ENCODE data around the gene KCNN1.
A peak's percentile ranks its signal among the peaks of the same experiment; 100 is the strongest.
"Not testable (repeated sequence)": the region's sequence is repeated elsewhere in the genome, so short reads cannot be mapped to it uniquely, and the experiment has no call there.

The KCNN1 gene

GRCh38 chr19:18001777-18002345 is 35.0 kb downstream of the KCNN1 start:
- no peak for DNase-seq

- DNase-seq = no peak
These were observed 35.5 kb downstream of the KCNN1 start for GRCh38 chr19:18002347-18002850.

- not testable (repeated sequence) for DNase-seq
These were observed 38.8 kb downstream of the KCNN1 start for GRCh38 chr19:18005750-18006149.

GRCh38 chr19:18007044-18007916 is 40.4 kb downstream of the KCNN1 start:
- DNase-seq = peak; percentile 20

- DNase-seq = no peak
These were observed 41.2 kb downstream of the KCNN1 start, which contains the start of gene ARRDC2 for GRCh38 chr19:18007917-18008673. TSS of gene ARRDC2 (plus strand) at chr19:18008170. CDS start at chr19:18008311, 141 bp downstream.

GRCh38 chr19:18008814-18009213 is 41.9 kb downstream of the KCNN1 start:
- no peak for DNase-seq

- no peak for DNase-seq
These were observed 42.6 kb downstream of the KCNN1 start for GRCh38 chr19:18009412-18010066.

GRCh38 chr19:18010149-18010548 is 43.2 kb downstream of the KCNN1 start:
- DNase-seq = no peak

- no peak for DNase-seq
These were observed 46.6 kb downstream of the KCNN1 start for GRCh38 chr19:18013210-18014111.

- DNase-seq = no peak
These were observed 47.3 kb downstream of the KCNN1 start for GRCh38 chr19:18014197-18014596.

- no peak for DNase-seq
These were observed 49.5 kb downstream of the KCNN1 start for GRCh38 chr19:18016209-18016910.

GRCh38 chr19:18017275-18018083 is 50.6 kb downstream of the KCNN1 start:
- no peak for DNase-seq

- no peak for DNase-seq
These were observed 53.5 kb downstream of the KCNN1 start for GRCh38 chr19:18020212-18021085.

- no peak for DNase-seq
These were observed 54.3 kb downstream of the KCNN1 start for GRCh38 chr19:18021121-18021755.

GRCh38 chr19:18023622-18024251 is 56.8 kb downstream of the KCNN1 start:
- DNase-seq = peak; percentile 14

GRCh38 chr19:18027151-18027550 is 60.2 kb downstream of the KCNN1 start:
- no peak for DNase-seq

- peak; percentile 79 for DNase-seq
These were observed 62.9 kb downstream of the KCNN1 start for GRCh38 chr19:18029617-18030338.
